CD14-positive monocyte (primary cell): ENCODE results near the gene SH3TC2. TPM values are rescaled to one million over a fixed set of nuclear protein-coding genes. Genes with fewer than 3 reads are reported as not detected.

Source experiments
- DNase-seq, 3 donors: peaks; one replicate each; pipeline ENCODE4 v3.0.0-alpha.2; 2011 to 2022
- H2AFZ ChIP-seq: 2 replicates; pipeline ENCODE4 v1.6.0; 2012; ENCODE audit warnings: mild to moderate bottlenecking, low read depth, low read length, inconsistent platforms; ENCODE audit not compliant: insufficient read depth, poor library complexity, severe bottlenecking
- H3K27ac ChIP-seq, 2 donors: 1 replicate in 1 of 2; 2 replicates in 1 of 2; pipeline ENCODE4 v1.5.1; 2012 to 2013; ENCODE audit warnings: low read length in 2 of 2, control low read depth in 1 of 2, inconsistent platforms in 1 of 2, low read depth in 1 of 2, mild to moderate bottlenecking in 1 of 2
- H3K27me3 ChIP-seq, 2 donors: one replicate each; pipeline versions ENCODE4 v1.6.0 to v1.6.1; 2011 to 2013; ENCODE audit warnings: low read length in 2 of 2; ENCODE audit not compliant: control insufficient read depth in 2 of 2, insufficient read depth in 2 of 2
- H3K36me3 ChIP-seq, 2 donors: replicated peaks in 1 of 2; 1 replicate in 1 of 2; 2 replicates in 1 of 2; pipeline versions ENCODE4 v1.5.1 to v1.6.1; 2012 to 2013; ENCODE audit warnings: low read length in 2 of 2, control low read depth in 1 of 2, inconsistent platforms in 1 of 2, mild to moderate bottlenecking in 1 of 2; ENCODE audit not compliant: insufficient read depth in 2 of 2, control insufficient read depth in 1 of 2
- H3K4me1 ChIP-seq, 2 donors: 1 replicate in 1 of 2; 2 replicates in 1 of 2; pipeline versions ENCODE4 v1.5.1 to v1.6.1; 2012 to 2013; ENCODE audit warnings: low read length in 2 of 2, control low read depth in 1 of 2, inconsistent platforms in 1 of 2, mild to moderate bottlenecking in 1 of 2, moderate library complexity in 1 of 2; ENCODE audit not compliant: insufficient read depth in 2 of 2, control insufficient read depth in 1 of 2
- H3K4me2 ChIP-seq: replicated peaks from 2 replicates; pipeline ENCODE3; 2012; ENCODE audit warnings: low read length, moderate library complexity, mild to moderate bottlenecking; ENCODE audit not compliant: poor library complexity, severe bottlenecking; ENCODE audit errors: extremely low read depth
- H3K4me3 ChIP-seq, 3 experiments: fragments of 200-600 bp in 1 of 3; sonication (generic) in 1 of 3; replicated peaks in 1 of 3; 1 replicate in 2 of 3; 2 replicates in 1 of 3; pipeline ENCODE4 v1.5.1; 2011 to 2013; ENCODE audit warnings: low read length in 3 of 3, mild to moderate bottlenecking in 3 of 3, control low read depth in 2 of 3, low read depth in 2 of 3, inconsistent platforms in 1 of 3, moderate library complexity in 1 of 3
- H3K79me2 ChIP-seq: 2 replicates; pipeline ENCODE4 v1.6.0; 2012; ENCODE audit warnings: mild to moderate bottlenecking, control low read depth, inconsistent platforms, low read length, moderate library complexity; ENCODE audit not compliant: insufficient read depth
- H3K9ac ChIP-seq: 2 replicates; pipeline ENCODE4 v1.6.0; 2017; ENCODE audit warnings: low read length, mild to moderate bottlenecking; ENCODE audit not compliant: insufficient read depth, poor library complexity, severe bottlenecking
- H3K9me3 ChIP-seq, 2 donors: replicated peaks in 1 of 2; 1 replicate in 1 of 2; 2 replicates in 1 of 2; pipeline versions ENCODE4 v1.5.1 to v1.6.1; 2012 to 2013; ENCODE audit warnings: low read length in 2 of 2, control low read depth in 1 of 2; ENCODE audit not compliant: control insufficient read depth in 1 of 2, insufficient read depth in 1 of 2
- H4K20me1 ChIP-seq: 2 replicates; pipeline ENCODE4 v1.6.0; 2012; ENCODE audit warnings: mild to moderate bottlenecking, low read length, control low read depth, moderate library complexity; ENCODE audit not compliant: insufficient read depth
- H3K27ac Mint-ChIP-seq, 7 donors: one replicate each; pipeline ENCODE4 v1.8.0; 2020; ENCODE audit warnings: mild to moderate bottlenecking in 7 of 7, mixed read lengths in 7 of 7, moderate library complexity in 6 of 7, inconsistent platforms in 2 of 7
- H3K27me3 Mint-ChIP-seq, 3 donors: one replicate each; pipeline ENCODE4 v1.8.0; 2021 to 2022; ENCODE audit warnings: low read depth in 3 of 3, mild to moderate bottlenecking in 3 of 3, mixed read lengths in 3 of 3, moderate library complexity in 3 of 3, inconsistent platforms in 1 of 3
- H3K36me3 Mint-ChIP-seq, 2 donors: one replicate each; pipeline ENCODE4 v1.8.0; 2020; ENCODE audit warnings: mixed read lengths in 2 of 2, inconsistent platforms in 1 of 2, mild to moderate bottlenecking in 1 of 2
- H3K4me1 Mint-ChIP-seq: one replicate; pipeline ENCODE4 v1.8.0; 2020; ENCODE audit warnings: mild to moderate bottlenecking, mixed read lengths
- H3K4me3 Mint-ChIP-seq, 2 donors: one replicate each; pipeline ENCODE4 v1.8.0; 2020; ENCODE audit warnings: mild to moderate bottlenecking in 2 of 2, mixed read lengths in 2 of 2, moderate library complexity in 1 of 2
- H3K9me3 Mint-ChIP-seq, 7 donors: one replicate each; pipeline ENCODE4 v1.8.0; 2020 to 2022; ENCODE audit warnings: mixed read lengths in 7 of 7, mild to moderate bottlenecking in 6 of 7, moderate library complexity in 6 of 7, inconsistent platforms in 2 of 7
- WGBS: methylation state at CpG from one replicate; pipeline ENCODE4 v1.1.5; 2013; ENCODE audit warnings: missing lambda C conversion rate; ENCODE audit not compliant: insufficient coverage; 5-methylcytosine and 5-hydroxymethylcytosine counted together
- intact Hi-C, 2 donors: fragments of 100-400 bp; cut with micrococcal nuclease; formaldehyde crosslinking; loops; one replicate each; pipeline versions ENCODE4 v1.15.0 to v1.15.1; 2023
- polyA plus RNA-seq, 3 donors: library from polyadenylated mRNA; depleted of rRNA in 1 of 3; unstranded in 2 of 3; stranded (reverse) in 1 of 3; fragments of 300-500 nt in 2 of 3; fragments of >200 nt in 1 of 3; fragmentation: Illumina TruSeq in 2 of 3; gene quantifications; 1 replicate in 2 of 3; 2 replicates in 1 of 3; pipeline ENCODE4 v1.2.3, GENCODE V29; 2012 to 2021
- TF ChIP-seq, protein P1 (sequence below): fragments of 200-600 bp; IDR thresholded peaks from one replicate; pipeline ENCODE4 v1.8.0; 2022; ENCODE audit warnings: antibody characterized with exemption, mild to moderate bottlenecking

The SH3TC2 gene
- polyA plus RNA-seq, 3 donors, result 0.01 to 0.30 (median 0.14) TPM

DNA sequence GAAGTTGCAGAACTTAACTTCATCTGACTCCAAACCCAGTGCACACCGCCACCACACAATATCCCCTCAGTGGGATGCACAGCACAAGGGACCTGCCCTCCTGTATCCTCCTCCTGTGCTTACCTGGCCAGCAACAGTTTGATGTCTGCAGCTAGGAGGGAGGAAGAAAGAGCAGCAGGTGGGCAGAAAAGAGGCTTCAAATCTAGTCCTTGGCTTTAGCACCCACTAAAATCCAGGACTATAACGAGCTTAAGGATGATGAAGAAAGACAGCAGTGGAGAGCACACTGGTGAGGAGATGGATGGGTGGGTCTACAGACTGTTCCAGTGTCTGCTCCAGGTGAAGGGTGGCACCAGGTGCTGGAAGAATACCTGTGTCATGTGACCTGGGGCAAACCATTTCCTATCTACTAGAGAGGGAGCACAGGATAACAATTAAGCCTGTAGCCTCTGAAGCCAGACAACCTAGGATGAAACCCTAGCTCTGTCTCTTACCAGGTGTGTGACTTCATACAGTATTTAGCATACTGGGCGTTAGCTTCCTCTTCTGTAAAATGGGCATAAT lies 100.0 kb downstream of the SH3TC2 start:
- Histone ChIP-seq H3K9ac (no peak overlapping the region), H3K27ac (peak overlapping the region in 1 of 2 donors; percentile 70), H3K4me2 (no peak overlapping the region), H3K36me3 (no peaks in the 10 kb centered on the region), H2AFZ (no peak overlapping the region), H3K27me3 (no peaks in the 10 kb centered on the region), H3K79me2 (no peaks in the 10 kb centered on the region), H3K4me3 (no peak overlapping the region), H3K4me1 (peaks cover 12 to 18% of the 10 kb centered on the region in 2 donors), H3K9me3 (no peaks in the 10 kb centered on the region), H4K20me1 (no peaks in the 10 kb centered on the region)
- TF ChIP-seq, protein P1, sequence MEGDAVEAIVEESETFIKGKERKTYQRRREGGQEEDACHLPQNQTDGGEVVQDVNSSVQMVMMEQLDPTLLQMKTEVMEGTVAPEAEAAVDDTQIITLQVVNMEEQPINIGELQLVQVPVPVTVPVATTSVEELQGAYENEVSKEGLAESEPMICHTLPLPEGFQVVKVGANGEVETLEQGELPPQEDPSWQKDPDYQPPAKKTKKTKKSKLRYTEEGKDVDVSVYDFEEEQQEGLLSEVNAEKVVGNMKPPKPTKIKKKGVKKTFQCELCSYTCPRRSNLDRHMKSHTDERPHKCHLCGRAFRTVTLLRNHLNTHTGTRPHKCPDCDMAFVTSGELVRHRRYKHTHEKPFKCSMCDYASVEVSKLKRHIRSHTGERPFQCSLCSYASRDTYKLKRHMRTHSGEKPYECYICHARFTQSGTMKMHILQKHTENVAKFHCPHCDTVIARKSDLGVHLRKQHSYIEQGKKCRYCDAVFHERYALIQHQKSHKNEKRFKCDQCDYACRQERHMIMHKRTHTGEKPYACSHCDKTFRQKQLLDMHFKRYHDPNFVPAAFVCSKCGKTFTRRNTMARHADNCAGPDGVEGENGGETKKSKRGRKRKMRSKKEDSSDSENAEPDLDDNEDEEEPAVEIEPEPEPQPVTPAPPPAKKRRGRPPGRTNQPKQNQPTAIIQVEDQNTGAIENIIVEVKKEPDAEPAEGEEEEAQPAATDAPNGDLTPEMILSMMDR, result no peak
- Mint-ChIP-seq H3K9me3 (no peaks in the 10 kb centered on the region), H3K27ac (peak overlapping the region in 3 of 7 donors; percentile 61 to 74 (median 66)), H3K27me3 (peaks cover 0 to 2% (median 0%) of the 10 kb centered on the region in 3 donors), H3K4me3 (no peak overlapping the region), H3K4me1 (peaks cover 12% of the 10 kb centered on the region), H3K36me3 (no peaks in the 10 kb centered on the region)
- DNase-seq, result no peak
- intact Hi-C loops, result loop anchor here in 1 of 2 donors (10.0 kb wide), 1 partner anchor 138 kb away; the partner anchor contains the start of gene ADRB2
- WGBS, result 100% methylated on average over 1 of the region's 3 CpGs

DNA sequence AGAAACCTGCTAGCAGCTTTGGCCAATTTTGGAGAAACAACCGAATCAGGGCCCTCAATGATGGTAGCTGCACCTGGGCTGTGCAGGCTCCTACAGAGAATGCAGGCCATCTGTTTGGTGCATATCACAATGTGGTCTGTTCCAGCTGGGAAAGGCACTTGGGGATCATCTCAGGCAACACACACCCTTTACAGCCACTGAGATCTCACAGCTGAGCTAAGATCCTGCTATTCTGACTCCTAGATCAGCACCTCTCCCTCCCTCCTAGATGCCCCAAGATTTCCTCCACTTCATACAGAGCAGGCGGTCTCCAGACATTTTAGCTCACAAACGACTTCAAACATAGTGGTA lies 100.7 kb downstream of the SH3TC2 start:
- DNase-seq, result no peak
- no peaks in the 10 kb centered on the region for H3K9me3 Mint-ChIP-seq
- no peak overlapping the region for H3K4me2 ChIP-seq
- no peak overlapping the region for H3K9ac ChIP-seq
- H3K9me3 ChIP-seq, result no peaks in the 10 kb centered on the region
- peaks cover 12 to 18% of the 10 kb centered on the region in 2 donors for H3K4me1 ChIP-seq
- no peaks in the 10 kb centered on the region for H3K79me2 ChIP-seq
- no peak overlapping the region for H3K4me3 ChIP-seq
- no peak overlapping the region for H3K4me3 Mint-ChIP-seq
- H3K4me1 Mint-ChIP-seq, result peaks cover 12% of the 10 kb centered on the region
- no peaks in the 10 kb centered on the region for H3K36me3 ChIP-seq
- peak overlapping the region in 2 of 7 donors; percentile 57 to 74 for H3K27ac Mint-ChIP-seq
- intact Hi-C loops, result loop anchor here in 1 of 2 donors (10.0 kb wide), 1 partner anchor 137 kb away; the partner anchor contains the start of gene ADRB2
- no peak overlapping the region for H2AFZ ChIP-seq
- H3K27ac ChIP-seq, result no peak overlapping the region
- 100% methylated on average over 1 of the region's 3 CpGs for WGBS
- H3K36me3 Mint-ChIP-seq, result no peaks in the 10 kb centered on the region
- H3K27me3 Mint-ChIP-seq, result no peaks in the 10 kb centered on the region
- H4K20me1 ChIP-seq, result no peaks in the 10 kb centered on the region
- TF ChIP-seq, protein P1, result no peak
- H3K27me3 ChIP-seq, result no peaks in the 10 kb centered on the region
